ENCODE measurements around the gene CYFIP1.

GRCh38 chr15:22868928-22869327 lies 111.2 kb downstream of the CYFIP1 start:
- TF ChIP-seq SRF (IDR thresholded peaks at IDR 0.05; ENCODE audit: low read depth in 2 of 2, low read length in 2 of 2) (no peak), TAF1 (IDR thresholded peaks at IDR 0.05; ENCODE audit: borderline replicate concordance, low read depth, low read length) (no peak)

All from GM12878 (cell line).